GM23248 (cell line): ENCODE data around the gene PPP1R9A. TPM values are rescaled to one million over a fixed set of nuclear protein-coding genes. Genes with fewer than 3 reads are reported as not detected.

Experiments
- DNase-seq: peaks from one replicate; pipeline ENCODE4 v3.0.0-alpha.2; 2015
- H2AFZ ChIP-seq: fragments of 200-600 bp; sonication (generic); 2 replicates; pipeline ENCODE4 v1.6.1; 2016; ENCODE audit warnings: antibody characterized with exemption
- H3F3A ChIP-seq: fragments of 200-600 bp; sonication (generic); 2 replicates; pipeline ENCODE4 v1.6.1; 2016; ENCODE audit warnings: mild to moderate bottlenecking, antibody characterized with exemption, mixed run types; ENCODE audit not compliant: insufficient read depth
- H3K27ac ChIP-seq: fragments of 200-600 bp; sonication (generic); 2 replicates; pipeline ENCODE4 v1.5.1; 2016; ENCODE audit warnings: mild to moderate bottlenecking
- H3K27me3 ChIP-seq: fragments of 200-600 bp; sonication (generic); replicated peaks from 2 replicates; pipeline ENCODE4 v1.6.1; 2016; ENCODE audit warnings: mild to moderate bottlenecking; ENCODE audit not compliant: insufficient read depth
- H3K36me3 ChIP-seq: fragments of 200-600 bp; sonication (generic); 2 replicates; pipeline ENCODE4 v1.6.1; 2016; ENCODE audit warnings: low read depth, mild to moderate bottlenecking
- H3K4me1 ChIP-seq: fragments of 200-600 bp; sonication (generic); 2 replicates; pipeline ENCODE4 v1.6.1; 2016; ENCODE audit warnings: mild to moderate bottlenecking; ENCODE audit not compliant: insufficient read depth
- H3K4me2 ChIP-seq: fragments of 200-600 bp; sonication (generic); one replicate; pipeline ENCODE4 v1.6.1; 2016; ENCODE audit warnings: mild to moderate bottlenecking; ENCODE audit not compliant: unreplicated experiment
- H3K4me3 ChIP-seq: fragments of 200-600 bp; sonication (generic); 2 replicates; pipeline ENCODE4 v1.5.1; 2016; ENCODE audit warnings: mild to moderate bottlenecking
- H3K79me2 ChIP-seq: fragments of 200-600 bp; sonication (generic); 2 replicates; pipeline ENCODE4 v1.6.1; 2016; ENCODE audit warnings: mild to moderate bottlenecking; ENCODE audit not compliant: insufficient read depth
- H3K9ac ChIP-seq: fragments of 200-600 bp; sonication (generic); 2 replicates; pipeline ENCODE4 v1.6.1; 2016; ENCODE audit warnings: mild to moderate bottlenecking
- H3K9me2 ChIP-seq: fragments of 200-600 bp; sonication (generic); 2 replicates; pipeline ENCODE4 v1.6.1; 2016; ENCODE audit warnings: mixed run types, mild to moderate bottlenecking, moderate library complexity; ENCODE audit not compliant: insufficient read depth
- H3K9me3 ChIP-seq: fragments of 200-600 bp; sonication (generic); one replicate; pipeline ENCODE4 v1.6.1; 2017; ENCODE audit warnings: low read depth
- H4K20me1 ChIP-seq: fragments of 200-600 bp; sonication (generic); 2 replicates; pipeline ENCODE4 v1.6.0; 2016; ENCODE audit not compliant: insufficient read depth
- EZH2 ChIP-seq: fragments of 200-600 bp; sonication (generic); IDR thresholded peaks from 2 replicates; pipeline ENCODE4 v1.6.1; 2018; ENCODE audit warnings: antibody characterized with exemption, mild to moderate bottlenecking; ENCODE audit not compliant: insufficient read depth, poor library complexity, severe bottlenecking
- EZH2phosphoT487 ChIP-seq: fragments of 200-600 bp; sonication (generic); IDR thresholded peaks from 2 replicates; pipeline ENCODE4 v1.6.1; 2018; ENCODE audit warnings: antibody characterized with exemption, moderate library complexity, mild to moderate bottlenecking, low read depth; ENCODE audit not compliant: insufficient read depth
- WGBS, 2 experiments: methylation state at CpG; one replicate each; pipeline ENCODE4 v1.1.6; 2015 to 2017; ENCODE audit warnings: low lambda C conversion rate in 2 of 2, low coverage in 1 of 2; ENCODE audit errors: missing lambda C conversion rate in 2 of 2; 5-methylcytosine and 5-hydroxymethylcytosine counted together
- in situ Hi-C: fragments of 300-500 bp; cut with MboI; formaldehyde crosslinking; loops from 2 replicates; pipeline ENCODE4 v1.15.0; 2020
- polyA plus RNA-seq: library from polyadenylated mRNA; unstranded; fragments of >200 nt; fragmentation: Nextera tagmentation; extraction: Ambion mirVana; gene quantifications from 2 replicates; pipeline ENCODE4 v1.2.1, GENCODE V29; 2016
- total RNA-seq: library from RNA; depleted of rRNA; stranded (reverse); fragments of >200 nt; shearing (Covaris generic); gene quantifications from 2 replicates; pipeline ENCODE4 v1.2.3, GENCODE V29; 2014

The PPP1R9A gene
- total and polyA plus RNA-seq, 2 experiments from 2014 or later: 0.03 TPM; not detected in 1

DNA sequence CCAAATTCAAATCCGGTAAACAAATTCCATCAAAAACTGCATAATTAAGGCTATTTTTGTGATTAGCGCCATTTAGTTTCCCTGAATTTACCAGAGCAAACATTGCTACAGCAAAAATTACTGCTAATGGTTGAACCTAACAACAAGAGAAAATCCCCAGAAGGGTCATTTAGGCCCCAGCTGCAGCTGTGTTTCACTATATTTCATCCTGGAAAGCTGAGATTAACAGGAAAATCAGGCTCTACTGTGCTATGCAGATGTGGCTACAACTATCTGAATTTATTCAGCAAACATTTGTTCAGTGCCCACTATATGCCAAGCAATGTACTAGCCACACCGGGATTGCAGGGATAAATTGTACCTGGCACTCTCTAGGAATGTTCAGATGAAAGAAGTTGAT, 312.9 kb downstream of the PPP1R9A start:
- Histone ChIP-seq H3K36me3 (no peaks in the 10 kb centered on the region), H3K27me3 (peaks cover 40% of the 10 kb centered on the region), H4K20me1 (no peaks in the 10 kb centered on the region), H3K9ac (no peak overlapping the region), H2AFZ (no peak overlapping the region), H3K4me1 (no peaks in the 10 kb centered on the region), H3K27ac (no peak overlapping the region), H3K9me2 (no peaks in the 10 kb centered on the region), H3F3A (no peaks in the 10 kb centered on the region), H3K4me2 (no peak overlapping the region), H3K9me3 (no peaks in the 10 kb centered on the region), H3K4me3 (no peak overlapping the region), H3K79me2 (no peaks in the 10 kb centered on the region)
- 54 to 66% methylated on average over 3 of the region's 3 CpGs for WGBS, 2 experiments
- DNase-seq: no peak
- TF ChIP-seq EZH2 (no peak), EZH2phosphoT487 (no peak)
- in situ Hi-C loops: no loop called here

DNA sequence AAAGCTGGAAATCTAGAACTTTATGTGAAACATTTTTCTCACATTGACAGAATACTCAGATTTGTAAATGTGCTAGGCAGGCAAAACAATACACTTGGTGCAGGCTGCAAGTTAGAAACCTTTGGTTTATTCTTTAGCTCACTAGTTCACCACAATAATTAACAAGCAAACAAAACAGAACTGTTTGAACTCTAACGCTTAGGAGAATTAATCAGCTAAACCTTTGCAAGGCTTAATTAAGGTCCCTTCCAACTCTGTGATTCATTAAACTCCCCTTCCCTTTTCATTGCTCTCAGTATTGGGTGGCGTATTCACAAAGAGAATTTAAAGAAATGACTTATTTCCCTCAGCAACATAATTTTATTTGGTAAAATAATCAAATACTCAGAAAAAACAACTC, 317.9 kb downstream of the PPP1R9A start:
- H3K4me1 ChIP-seq: no peaks in the 10 kb centered on the region
- no peak for TF ChIP-seq EZH2phosphoT487
- no peak for TF ChIP-seq EZH2
- 57 to 59% methylated on average over 2 of the region's 2 CpGs for WGBS, 2 experiments
- no peak overlapping the region for H3K4me3 ChIP-seq
- no peak overlapping the region for H2AFZ ChIP-seq
- H3F3A ChIP-seq: no peaks in the 10 kb centered on the region
- no peaks in the 10 kb centered on the region for H3K9me3 ChIP-seq
- in situ Hi-C loops: loop anchor here (25.0 kb wide), 2 partner anchors 763 to 938 kb away; no protein-coding TSS in a partner anchor
- H3K27ac ChIP-seq: no peak overlapping the region
- no peak for DNase-seq
- H3K79me2 ChIP-seq: no peaks in the 10 kb centered on the region
- H3K9ac ChIP-seq: no peak overlapping the region
- H3K9me2 ChIP-seq: no peaks in the 10 kb centered on the region
- no peak overlapping the region for H3K4me2 ChIP-seq
- H3K36me3 ChIP-seq: no peaks in the 10 kb centered on the region
- peaks cover 26% of the 10 kb centered on the region for H3K27me3 ChIP-seq
- no peaks in the 10 kb centered on the region for H4K20me1 ChIP-seq

DNA sequence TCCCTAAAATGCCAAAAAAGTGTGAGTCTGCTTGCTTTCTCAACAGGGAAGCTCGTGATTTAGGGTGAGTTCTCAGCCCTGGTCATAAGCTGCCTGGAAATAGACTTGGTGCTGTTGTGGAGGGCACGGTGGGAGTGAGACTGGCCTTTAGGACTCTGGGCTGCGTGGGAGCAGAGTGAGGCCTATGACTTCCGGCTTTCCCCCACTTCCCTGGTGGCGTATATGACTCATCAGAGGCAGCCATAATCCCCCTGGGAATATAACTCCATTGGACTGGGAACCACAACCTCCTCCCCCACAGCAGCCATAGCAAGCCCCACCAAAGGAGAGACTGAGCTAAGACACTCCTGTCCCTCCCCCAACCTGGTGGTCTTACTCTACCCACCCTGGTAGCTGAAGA, 321.9 kb downstream of the PPP1R9A start:
- Histone ChIP-seq H3K9ac (no peak overlapping the region), H3K9me2 (no peaks in the 10 kb centered on the region), H3K4me1 (no peaks in the 10 kb centered on the region), H3K9me3 (no peaks in the 10 kb centered on the region), H3K27ac (no peak overlapping the region), H3F3A (no peaks in the 10 kb centered on the region), H3K4me3 (no peak overlapping the region), H2AFZ (no peak overlapping the region), H3K79me2 (no peaks in the 10 kb centered on the region), H4K20me1 (no peaks in the 10 kb centered on the region), H3K27me3 (peaks cover 4% of the 10 kb centered on the region; the same call in 1 of the 2 replicates), H3K4me2 (no peak overlapping the region), H3K36me3 (no peaks in the 10 kb centered on the region)
- WGBS, 2 experiments: 54 to 61% methylated on average over 4 to 5 of the region's 5 CpGs
- TF ChIP-seq EZH2 (no peak), EZH2phosphoT487 (no peak)
- in situ Hi-C loops: loop anchor here (25.0 kb wide), 2 partner anchors 767 to 942 kb away; no protein-coding TSS in a partner anchor
- no peak for DNase-seq

DNA sequence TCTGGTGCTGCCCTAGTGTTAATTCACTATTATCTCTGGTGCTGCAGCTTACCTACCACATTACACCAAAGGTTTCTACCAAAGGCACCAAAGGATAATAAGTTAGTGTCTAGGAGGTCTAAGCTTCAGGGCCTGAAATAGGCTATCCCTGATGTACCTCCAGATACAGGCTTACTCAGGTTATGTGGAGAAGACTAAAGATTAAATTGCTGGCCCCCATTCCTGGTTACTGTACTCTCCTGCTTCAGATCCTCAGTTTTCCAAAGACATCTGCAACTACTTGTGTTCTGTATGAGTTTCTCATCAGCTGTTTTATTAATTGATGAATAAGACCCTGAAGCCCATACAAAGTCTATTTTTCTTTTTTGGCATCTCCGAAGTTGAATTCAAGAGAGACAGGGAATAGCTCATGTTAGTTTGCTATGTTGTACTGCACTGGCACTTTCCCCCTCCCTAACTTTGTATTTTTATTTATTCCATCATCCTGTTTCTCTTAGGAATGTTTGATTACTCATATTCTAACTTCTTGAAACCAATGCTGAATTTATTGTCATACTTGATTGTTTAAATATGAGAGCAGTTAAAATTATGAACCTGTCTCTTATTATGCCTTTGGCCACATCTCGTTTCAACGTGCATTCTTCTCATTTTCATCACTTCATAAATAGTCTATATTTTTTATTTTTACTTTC, 331.0 kb downstream of the PPP1R9A start:
- no peak for DNase-seq
- in situ Hi-C loops: loop anchor here (25.0 kb wide), 2 partner anchors 776 to 951 kb away; no protein-coding TSS in a partner anchor
- H3K36me3 ChIP-seq: no peaks in the 10 kb centered on the region
- no peaks in the 10 kb centered on the region for H3F3A ChIP-seq
- H3K27me3 ChIP-seq: no peaks in the 10 kb centered on the region
- no peaks in the 10 kb centered on the region for H3K9me2 ChIP-seq
- no peaks in the 10 kb centered on the region for H4K20me1 ChIP-seq
- 3 to 7% methylated on average over 3 of the region's 3 CpGs for WGBS, 2 experiments
- H3K27ac ChIP-seq: no peak overlapping the region
- H3K4me1 ChIP-seq: peaks cover 5% of the 10 kb centered on the region; the same call in 1 of the 2 replicates
- TF ChIP-seq EZH2phosphoT487 (no peak), EZH2 (no peak)
- H3K4me2 ChIP-seq: peak overlapping the region; percentile 67
- H3K9ac ChIP-seq: 0 out of 2 replicates have a peak overlapping the region, but pooled peaks have one; percentile 11
- H2AFZ ChIP-seq: peak overlapping the region; percentile 38; the same call in 1 of the 2 replicates
- H3K4me3 ChIP-seq: peak overlapping the region; percentile 56
- no peaks in the 10 kb centered on the region for H3K79me2 ChIP-seq
- H3K9me3 ChIP-seq: no peaks in the 10 kb centered on the region
